HepG2 (cell line): ENCODE measurements around the gene B4GALT5.

Source experiments
- HIVEP1 ChIP-seq: sonication (generic); formaldehyde crosslinking; IDR thresholded peaks from 2 replicates; pipeline ENCODE4 v1.4.0; 2020; ENCODE audit warnings: mild to moderate bottlenecking, missing genetic modification reagents
- POLR2A ChIP-seq, 2 experiments: IDR thresholded peaks; 2 replicates each; pipeline ENCODE4 v1.6.1; 2011; ENCODE audit warnings: low read depth in 2 of 2, low read length in 2 of 2, mild to moderate bottlenecking in 1 of 2, moderate library complexity in 1 of 2; ENCODE audit not compliant: insufficient read depth in 1 of 2
- ZNF383 ChIP-seq: sonication (generic); formaldehyde crosslinking; IDR thresholded peaks from 2 replicates; pipeline ENCODE4 v1.4.0; 2020; ENCODE audit warnings: missing genetic modification reagents, mild to moderate bottlenecking, borderline replicate concordance
- ZNF768 ChIP-seq: sonication (generic); formaldehyde crosslinking; IDR thresholded peaks from 2 replicates; pipeline ENCODE4 v1.4.0; 2020; ENCODE audit warnings: missing genetic modification reagents
- TF ChIP-seq, protein P1 (sequence below): sonication (generic); formaldehyde crosslinking; IDR thresholded peaks from 2 replicates; pipeline ENCODE4 v1.5.0; 2020; ENCODE audit warnings: mild to moderate bottlenecking, missing genetic modification reagents, moderate library complexity

DNA sequence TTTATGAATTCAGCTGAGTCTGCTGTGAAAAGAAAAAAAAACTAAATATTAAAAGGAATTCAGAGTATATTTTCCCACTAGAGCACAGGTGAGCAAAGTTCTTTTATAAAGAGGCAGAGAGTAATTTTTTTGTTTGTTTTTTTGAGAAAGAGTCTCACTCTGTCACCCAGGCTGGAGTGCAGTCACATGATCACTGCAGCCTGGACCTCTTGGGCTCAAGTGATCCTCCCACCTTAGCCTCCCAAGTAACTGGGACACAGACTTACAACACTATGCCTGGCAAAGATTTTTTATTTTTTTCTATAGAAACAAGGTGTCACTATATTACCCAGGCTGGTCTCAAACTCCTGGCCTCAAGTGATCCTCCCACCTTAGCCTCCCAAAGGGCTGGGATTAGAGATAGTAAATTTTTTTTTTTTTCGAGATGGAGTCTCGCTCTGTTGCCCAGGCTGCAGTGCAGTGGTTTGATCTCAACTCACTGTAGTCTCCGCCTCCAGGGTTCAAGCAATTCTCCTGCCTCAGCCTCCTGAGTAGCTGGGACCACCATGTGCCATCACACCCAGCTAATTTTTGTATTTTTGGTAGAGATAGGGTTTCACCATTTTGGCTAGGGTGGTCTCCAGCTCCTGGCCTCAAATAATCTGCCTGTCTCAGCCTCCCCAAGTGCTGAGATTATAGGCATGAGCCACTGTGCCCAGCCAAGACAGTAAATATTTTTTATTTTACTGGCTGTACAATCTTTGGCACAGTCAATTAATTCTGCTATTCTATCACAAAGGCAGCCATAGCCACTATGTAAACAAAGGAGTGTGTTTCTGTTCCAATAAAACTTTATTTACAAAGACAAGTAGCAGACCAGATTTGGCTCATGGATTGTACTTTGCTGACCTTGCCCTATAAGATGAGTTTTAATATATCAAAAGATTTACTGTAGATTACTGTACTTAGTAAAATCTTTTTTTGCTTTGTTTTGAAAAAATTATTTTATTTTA is 14.5 kb upstream of the B4GALT5 start:
- TF ChIP-seq HIVEP1 (CRISPR knock-in tag) = no peak
- no peak for TF ChIP-seq ZNF768 (CRISPR knock-in tag)
- TF ChIP-seq POLR2A (IDR thresholded peaks at IDR 0.05; ENCODE audit: insufficient read depth in 1 of 2, low read depth in 2 of 2, low read length in 2 of 2) = no peak
- no peak for TF ChIP-seq ZNF383 (CRISPR knock-in tag)
- TF ChIP-seq, protein P1, sequence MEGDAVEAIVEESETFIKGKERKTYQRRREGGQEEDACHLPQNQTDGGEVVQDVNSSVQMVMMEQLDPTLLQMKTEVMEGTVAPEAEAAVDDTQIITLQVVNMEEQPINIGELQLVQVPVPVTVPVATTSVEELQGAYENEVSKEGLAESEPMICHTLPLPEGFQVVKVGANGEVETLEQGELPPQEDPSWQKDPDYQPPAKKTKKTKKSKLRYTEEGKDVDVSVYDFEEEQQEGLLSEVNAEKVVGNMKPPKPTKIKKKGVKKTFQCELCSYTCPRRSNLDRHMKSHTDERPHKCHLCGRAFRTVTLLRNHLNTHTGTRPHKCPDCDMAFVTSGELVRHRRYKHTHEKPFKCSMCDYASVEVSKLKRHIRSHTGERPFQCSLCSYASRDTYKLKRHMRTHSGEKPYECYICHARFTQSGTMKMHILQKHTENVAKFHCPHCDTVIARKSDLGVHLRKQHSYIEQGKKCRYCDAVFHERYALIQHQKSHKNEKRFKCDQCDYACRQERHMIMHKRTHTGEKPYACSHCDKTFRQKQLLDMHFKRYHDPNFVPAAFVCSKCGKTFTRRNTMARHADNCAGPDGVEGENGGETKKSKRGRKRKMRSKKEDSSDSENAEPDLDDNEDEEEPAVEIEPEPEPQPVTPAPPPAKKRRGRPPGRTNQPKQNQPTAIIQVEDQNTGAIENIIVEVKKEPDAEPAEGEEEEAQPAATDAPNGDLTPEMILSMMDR (CRISPR knock-in tag) = no peak
